A204.1 (cell line): ENCODE measurements around the gene MYH9.
"Not testable (repeated sequence)": the region's sequence is repeated elsewhere in the genome, so short reads cannot be mapped to it uniquely, and the experiment has no call there.

ENCODE experiments used
- FAIRE-seq: peaks from 2 replicates; lab custom pipeline; 2012; peaks lifted over from hg19 to GRCh38; lab: Jason Lieb, UNC

The MYH9 gene

DNA sequence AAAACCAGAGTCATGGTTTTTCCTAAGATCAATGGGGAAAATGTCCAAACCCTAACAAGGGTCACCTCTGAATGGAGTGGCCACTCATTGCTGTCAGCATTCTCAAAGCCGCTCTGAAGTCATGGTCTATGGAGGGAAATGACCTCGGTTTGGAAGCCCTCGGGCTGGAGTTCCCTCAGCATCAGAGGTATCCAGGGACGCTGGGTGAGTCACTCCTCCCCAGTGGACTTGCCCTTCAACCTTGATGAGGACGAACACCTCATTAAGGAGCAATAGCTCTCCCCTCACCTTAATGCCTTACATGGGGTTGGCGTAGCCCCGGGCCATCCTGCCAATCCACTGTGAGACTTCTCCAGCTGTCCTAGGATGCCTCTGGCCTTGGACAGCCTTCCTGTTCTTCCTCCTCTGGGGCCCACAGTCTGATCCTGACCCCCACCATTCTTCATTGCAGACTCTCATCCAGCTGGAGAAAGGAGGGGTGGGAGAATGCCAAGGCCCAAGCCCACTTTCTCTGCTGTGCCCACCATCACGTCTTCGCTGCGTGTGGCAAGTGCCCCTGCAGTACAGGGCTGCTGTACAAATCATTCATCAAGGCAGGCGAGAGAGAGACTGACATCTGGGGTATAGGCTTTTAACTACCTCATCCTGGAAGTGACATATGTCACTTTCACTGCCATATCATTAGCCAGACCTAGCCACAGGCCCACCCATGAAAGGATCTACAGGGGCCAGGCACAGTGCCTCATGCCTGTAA lies 25.4 kb upstream of the MYH9 start:
- no peak for FAIRE-seq

DNA sequence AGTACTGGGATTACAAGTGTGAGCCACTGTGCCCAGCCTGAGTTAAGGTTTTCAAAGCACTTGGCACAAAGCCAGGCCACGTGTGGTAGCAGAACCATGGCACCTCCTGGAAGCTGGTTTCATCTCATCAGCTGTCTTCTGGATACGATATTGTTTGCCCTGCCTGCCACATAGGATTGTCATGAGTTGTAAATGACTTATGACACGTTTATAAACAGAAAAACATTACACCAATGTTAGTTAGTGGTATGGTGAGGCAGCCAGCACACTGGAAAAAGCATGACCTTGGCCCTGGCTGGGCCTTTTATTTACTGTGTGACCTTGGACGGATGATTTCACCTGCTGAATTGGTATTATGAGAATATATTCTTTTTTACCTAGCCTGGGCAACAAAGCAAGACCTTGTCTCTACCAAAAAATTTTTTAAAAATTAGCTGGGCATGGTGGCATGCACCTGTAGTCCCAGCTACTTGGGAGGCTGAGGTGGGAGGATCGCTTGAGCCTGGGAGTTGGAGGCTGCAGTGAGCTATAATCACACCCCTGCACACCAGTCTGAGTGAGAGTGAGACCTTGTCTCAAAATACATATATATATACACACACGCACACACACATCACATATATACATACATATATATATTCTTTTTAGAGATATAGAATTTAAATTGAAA lies 24.0 kb upstream of the MYH9 start:
- no peak for FAIRE-seq

GRCh38 chr22:36409911-36410756 lies 22.4 kb upstream of the MYH9 start:
- no peak for FAIRE-seq

DNA sequence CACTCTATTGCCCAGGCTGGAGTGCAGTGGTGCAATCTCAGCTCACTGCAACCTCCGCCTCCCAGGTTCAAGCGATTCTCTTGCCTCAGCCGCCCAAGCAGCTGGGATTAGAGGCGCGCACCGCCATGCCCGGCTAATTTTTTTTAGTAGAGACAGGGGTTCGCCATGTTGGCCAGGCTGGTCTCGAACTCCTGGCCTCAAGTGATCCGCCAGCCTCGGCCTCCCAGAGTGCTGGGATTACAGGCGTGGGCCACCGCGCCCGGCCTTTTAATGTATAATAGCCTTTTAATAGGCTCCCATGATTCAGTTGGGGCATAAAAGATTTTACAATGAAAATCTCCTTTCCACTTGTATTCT lies 21.8 kb upstream of the MYH9 start:
- not testable (repeated sequence) for FAIRE-seq

DNA sequence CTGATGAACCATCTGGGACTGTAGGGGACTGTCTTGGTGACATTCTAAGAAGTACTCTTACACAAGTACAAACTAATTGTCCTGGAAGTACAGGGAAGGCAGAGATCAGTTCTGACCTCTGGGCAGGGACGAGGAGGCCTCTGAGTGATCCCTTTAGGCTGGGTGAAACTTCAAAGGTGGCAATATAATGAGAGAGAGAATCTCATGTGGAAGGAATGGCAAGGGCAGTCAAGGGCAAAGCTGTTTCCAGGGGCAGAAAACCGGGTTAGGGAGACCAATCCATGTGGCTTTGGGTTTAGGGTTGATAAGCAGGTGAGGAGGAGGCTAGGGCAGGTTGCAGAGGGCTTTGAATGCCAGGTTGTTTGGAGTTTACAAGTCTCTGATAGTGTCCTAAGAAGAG lies 21.3 kb upstream of the MYH9 start:
- no peak for FAIRE-seq

- FAIRE-seq = no peak
Observed at GRCh38 chr22:36406721-36407120, 19.0 kb upstream of the MYH9 start.

- no peak for FAIRE-seq
Observed at GRCh38 chr22:36405671-36406538, 18.1 kb upstream of the MYH9 start.

DNA sequence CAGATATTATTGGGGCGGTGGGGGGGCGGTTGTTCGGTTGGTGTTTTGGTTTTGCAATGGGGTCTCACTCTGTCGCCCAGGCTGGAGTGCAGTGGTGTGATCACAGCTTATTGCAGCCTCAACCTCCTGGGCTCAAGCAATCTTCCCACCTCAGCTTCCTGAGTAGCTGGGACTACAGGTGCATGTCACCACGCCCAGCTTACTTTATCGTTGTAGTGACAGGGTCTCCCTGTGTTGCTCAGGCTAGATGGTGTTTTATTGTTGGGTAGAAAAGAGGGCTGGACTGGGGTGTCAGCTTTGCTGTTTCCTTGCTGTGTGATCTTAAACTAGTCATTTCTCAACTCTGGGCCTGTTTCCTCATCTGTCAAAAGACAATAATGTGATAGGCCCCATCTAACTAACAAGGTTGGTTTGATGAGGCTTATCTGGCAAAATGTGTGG lies 17.5 kb upstream of the MYH9 start:
- no peak for FAIRE-seq

- no peak for FAIRE-seq
Observed at GRCh38 chr22:36404446-36404845, 16.7 kb upstream of the MYH9 start.

DNA sequence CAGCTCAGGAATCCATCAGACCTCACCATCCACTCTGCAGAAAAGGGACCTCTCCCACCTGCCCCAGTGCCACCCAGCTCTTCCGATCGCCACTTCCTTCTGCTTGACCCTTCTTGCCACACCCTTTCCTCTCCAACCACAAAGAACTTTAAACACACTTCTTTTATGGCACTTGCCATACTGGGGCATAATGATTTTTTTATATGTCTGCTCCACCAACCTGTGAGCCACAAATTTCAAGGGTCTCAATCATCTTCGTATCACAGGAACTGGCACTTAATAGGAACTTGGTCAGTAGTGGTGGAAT lies 11.7 kb upstream of the MYH9 start:
- FAIRE-seq = no peak

DNA sequence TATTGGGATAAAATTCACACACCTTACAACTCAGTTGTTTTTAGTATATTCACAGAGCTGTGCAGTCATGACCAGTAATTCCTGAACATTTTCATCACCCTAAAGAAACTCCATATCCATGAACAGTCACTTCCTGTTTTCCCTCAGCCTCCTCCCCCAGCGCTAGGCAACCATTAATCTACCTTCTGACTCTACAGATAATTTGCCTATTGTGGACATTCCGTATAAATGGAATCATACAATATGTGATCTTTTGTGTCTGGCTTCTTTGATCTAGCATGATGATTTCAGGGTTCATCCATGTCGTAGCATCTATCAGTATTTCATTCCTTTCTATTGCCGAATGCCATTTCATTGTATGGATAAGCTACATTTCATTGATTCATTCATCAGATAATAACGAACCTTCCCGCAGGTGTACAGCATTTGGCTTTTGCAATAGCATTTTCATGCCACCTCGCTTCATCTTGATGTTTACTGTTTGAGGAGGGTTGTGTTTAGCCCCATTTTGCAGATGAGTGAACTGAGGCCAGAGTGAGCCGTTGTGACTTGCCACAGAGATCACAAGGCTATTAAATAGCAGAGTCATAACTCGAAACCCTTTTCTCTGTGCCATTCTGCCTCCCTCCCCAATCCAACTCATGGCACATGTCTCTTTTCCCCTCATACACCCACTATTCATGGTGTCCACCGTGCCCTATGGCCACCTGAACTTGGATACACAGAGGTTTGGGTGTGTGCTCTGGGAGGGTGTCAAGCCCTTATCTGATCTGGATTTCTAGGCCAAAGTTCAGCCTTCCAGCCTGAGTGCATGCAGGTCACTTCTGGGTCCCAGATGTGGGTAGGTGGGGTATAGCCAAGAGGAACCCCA lies 11.1 kb upstream of the MYH9 start:
- no peak for FAIRE-seq

GRCh38 chr22:36397131-36398093 lies 9.6 kb upstream of the MYH9 start:
- FAIRE-seq = no peak

DNA sequence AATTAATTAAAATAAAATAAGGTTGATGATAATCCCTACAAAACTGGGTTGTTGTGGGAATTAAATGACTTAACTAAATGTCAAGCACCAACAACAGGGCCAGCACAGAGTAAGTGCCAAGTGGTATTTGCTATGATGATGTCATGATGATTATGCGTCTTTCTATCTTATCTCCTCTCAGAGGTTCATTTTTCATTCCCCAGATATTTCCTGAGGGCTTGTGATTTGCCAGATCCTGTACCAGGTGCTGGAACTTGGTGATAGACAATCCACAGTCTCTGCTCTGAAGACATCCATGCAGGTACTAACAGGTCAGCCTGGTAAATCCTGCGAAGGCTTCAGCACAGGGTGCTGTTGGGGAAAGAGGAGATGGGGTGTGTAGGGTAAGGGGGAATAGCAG lies 8.1 kb upstream of the MYH9 start:
- FAIRE-seq = no peak

GRCh38 chr22:36395055-36395849 lies 7.5 kb upstream of the MYH9 start:
- no peak for FAIRE-seq

GRCh38 chr22:36391638-36392037 lies 3.9 kb upstream of the MYH9 start:
- FAIRE-seq = no peak

DNA sequence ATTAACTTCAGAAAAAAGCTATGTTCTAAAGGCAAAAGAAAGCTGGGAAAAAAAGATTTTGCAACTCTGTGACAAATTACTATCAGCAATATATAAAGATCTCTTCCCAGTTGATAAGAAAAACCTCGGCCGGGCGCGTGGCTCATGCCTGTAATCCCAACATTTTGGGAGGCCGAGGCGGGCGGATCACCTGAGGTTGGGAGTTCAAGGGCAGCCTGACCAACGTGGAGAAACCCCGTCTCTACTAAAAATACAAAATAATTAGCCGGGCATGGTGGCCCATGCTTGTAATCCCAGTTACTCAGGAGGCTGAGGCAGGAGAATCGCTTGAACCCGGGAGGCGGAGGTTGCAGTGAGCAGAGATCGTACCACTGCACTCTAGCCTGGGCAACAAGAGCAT lies 1.4 kb upstream of the MYH9 start:
- not testable (repeated sequence) for FAIRE-seq

GRCh38 chr22:36387709-36387958 lies 133 bp downstream of the MYH9 start:
- FAIRE-seq = no peak

- FAIRE-seq = no peak
Observed at GRCh38 chr22:36386900-36387708, 663 bp downstream of the MYH9 start.
